ENCODE data around the gene CCDC116.
"Not testable (repeated sequence)": the region's sequence is repeated elsewhere in the genome, so short reads cannot be mapped to it uniquely, and the experiment has no call there.

CCDC116 gene

DNA sequence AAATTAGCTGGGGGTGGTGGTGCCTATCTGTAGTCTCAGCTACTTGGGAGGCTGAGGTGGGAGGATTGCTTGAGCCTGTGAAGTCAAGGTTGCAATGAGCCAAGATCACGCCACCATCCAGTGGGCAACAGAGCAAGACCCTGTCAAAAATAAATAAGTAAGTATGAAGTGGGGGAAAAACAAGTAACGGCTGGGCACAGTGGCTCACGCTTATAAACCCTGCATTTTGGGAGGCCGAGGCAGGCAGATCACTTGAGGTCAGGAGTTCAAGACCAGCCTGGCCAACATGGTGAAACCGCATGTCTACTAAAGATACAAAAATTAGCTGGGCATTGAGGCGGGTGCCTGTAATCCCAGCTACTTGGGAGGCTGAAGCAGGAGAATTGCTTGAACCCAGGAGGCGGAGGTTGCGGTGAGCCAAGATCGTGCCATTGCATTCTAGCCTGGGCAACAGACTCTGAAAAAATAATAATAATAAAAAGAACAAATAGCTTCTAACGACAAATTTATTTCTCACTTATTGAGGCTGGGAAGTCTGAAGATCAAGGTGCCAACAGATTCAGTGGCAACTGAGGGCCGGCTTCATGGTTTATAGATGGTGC is 22.9 kb upstream of the CCDC116 start:
- DNase-seq: not testable (repeated sequence)

DNA sequence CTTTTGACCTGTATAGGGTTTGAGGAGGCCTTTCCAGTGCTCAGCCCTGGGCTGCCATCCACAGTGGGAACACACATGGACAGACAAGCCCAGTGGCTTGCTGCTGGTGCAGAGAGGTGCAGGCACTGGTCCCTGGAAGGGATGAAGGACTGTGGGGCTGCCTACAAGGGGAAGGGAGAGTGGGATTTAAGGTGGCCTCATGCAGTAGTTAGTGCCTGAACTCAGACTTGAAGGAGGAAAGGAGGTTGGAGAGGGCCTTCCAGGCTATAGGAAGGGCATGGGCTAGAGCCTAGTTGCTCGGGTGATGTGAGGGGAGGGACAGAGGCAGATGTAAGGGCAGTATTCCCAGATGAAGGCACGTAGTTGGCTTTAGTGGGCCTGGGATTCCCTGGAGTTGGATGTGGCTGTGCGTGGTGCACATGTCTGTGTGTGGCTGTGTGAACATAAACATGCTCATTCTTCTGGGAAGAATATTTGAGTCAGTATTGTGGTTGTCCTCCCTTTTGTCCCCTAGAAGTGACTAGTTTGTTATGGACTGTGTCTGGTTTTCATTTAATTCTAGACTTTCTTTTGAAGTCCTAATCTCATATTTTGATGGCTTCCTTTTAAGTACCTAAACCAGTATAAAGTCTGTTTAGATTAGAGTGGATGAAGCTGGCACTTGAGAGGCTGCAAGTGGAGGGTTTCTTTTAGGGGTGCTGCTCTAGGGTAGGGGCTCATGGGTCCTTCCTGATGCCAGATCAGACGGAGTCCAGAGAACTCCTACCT is 21.2 kb upstream of the CCDC116 start:
- no peak for DNase-seq

DNA sequence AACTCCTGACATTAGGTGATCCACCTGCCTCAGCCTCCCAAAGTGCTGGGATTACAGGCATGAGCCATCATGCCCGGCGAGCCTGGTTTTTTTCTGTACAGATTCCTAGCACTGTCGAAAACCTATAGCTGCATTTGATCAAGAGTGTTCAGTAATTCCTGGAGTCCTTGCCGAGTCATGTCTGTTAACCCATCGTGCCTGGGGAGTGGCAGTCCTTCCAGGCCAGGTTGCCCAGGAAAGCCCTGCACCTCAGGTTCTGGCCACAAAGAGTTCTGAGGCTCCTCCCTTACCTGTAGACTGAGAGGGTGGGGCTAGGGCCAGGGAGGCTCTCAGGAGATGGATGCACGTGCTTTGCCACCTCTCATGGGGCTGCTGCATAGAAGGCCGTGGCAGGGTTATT is 19.7 kb upstream of the CCDC116 start:
- DNase-seq: no peak

- no peak for DNase-seq
Observed at GRCh38 chr22:21613553-21614233, 18.9 kb upstream of the CCDC116 start.

DNA sequence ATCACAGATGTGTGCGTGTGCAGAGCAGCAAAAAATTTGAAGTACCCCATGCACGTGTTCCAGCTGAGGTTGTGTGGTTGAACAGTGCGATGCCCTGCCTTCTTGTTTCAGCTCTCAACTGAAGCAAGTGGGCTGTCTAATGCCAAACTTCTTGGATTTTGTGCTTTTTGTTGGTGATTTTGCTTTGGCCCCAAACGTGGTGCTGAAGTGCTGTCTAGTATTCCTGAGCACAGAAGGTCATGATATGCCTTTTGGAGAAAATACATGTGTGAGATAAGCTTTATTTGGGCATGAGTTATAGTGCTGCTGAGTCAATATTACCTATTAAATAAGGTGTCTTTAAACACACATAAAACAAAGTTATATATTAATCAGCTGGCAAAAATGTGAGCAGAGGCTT is 16.8 kb upstream of the CCDC116 start:
- no peak for DNase-seq

DNA sequence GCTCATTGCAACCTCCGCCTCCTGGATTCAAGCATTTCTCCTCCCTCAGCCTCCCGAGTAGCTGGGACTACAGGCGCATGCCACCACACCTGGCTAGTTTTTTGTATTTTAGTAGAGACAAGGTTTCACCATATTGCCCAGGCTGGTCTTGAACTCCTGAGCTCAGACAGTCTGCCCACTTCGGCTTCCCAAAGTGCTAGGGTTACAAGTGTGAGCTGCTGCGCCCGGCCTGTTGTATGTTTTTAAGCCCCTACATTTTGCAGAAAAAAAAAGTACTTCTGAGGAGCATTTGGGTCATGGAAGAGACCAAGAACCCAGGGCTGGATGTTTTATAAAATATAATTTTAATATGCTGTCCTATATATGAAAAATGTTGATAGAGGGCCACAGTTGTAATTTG is 15.2 kb upstream of the CCDC116 start:
- DNase-seq: not testable (repeated sequence)

GRCh38 chr22:21621025-21621424 is 11.5 kb upstream of the CCDC116 start:
- no peak for DNase-seq

GRCh38 chr22:21622011-21622918 is 10.3 kb upstream of the CCDC116 start:
- DNase-seq: no peak

DNA sequence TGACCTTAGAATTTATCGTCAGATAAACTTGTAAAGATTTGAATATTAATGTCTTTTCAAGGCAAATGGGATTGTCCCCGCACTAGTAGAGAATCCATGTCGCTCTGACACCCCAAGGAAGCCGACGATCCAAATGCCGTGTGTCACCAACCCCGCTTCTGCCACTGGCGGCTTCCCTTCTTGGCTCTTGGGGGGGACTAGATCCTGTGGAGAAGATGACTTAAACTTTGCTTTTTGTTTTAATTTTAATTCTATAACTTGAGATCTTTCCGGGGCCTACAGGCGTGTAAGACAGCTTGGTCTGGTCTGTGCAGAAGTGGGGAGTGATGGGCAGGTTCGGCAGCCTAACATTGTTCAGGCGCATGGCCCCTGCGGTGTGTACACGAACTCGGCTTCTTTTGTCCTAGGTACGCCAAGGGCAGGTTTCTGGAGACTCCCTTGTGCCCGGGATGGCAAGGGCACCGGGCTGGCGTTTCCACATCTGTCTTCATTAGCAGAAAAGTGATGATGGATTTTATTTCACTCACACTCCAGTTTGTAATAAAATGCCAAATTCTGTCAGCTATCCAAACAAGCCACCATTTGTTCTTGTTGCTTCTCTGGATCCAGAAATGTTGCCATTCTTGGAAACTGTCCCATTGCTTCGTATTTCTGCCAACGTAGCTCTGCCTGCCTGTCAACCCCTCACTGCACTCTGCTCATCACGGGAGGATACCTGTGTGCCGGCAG is 9.5 kb upstream of the CCDC116 start:
- no peak for DNase-seq

GRCh38 chr22:21623648-21623970 is 9.0 kb upstream of the CCDC116 start:
- no peak for DNase-seq

- DNase-seq: no peak
Observed at GRCh38 chr22:21624120-21624879, 8.3 kb upstream of the CCDC116 start.

DNA sequence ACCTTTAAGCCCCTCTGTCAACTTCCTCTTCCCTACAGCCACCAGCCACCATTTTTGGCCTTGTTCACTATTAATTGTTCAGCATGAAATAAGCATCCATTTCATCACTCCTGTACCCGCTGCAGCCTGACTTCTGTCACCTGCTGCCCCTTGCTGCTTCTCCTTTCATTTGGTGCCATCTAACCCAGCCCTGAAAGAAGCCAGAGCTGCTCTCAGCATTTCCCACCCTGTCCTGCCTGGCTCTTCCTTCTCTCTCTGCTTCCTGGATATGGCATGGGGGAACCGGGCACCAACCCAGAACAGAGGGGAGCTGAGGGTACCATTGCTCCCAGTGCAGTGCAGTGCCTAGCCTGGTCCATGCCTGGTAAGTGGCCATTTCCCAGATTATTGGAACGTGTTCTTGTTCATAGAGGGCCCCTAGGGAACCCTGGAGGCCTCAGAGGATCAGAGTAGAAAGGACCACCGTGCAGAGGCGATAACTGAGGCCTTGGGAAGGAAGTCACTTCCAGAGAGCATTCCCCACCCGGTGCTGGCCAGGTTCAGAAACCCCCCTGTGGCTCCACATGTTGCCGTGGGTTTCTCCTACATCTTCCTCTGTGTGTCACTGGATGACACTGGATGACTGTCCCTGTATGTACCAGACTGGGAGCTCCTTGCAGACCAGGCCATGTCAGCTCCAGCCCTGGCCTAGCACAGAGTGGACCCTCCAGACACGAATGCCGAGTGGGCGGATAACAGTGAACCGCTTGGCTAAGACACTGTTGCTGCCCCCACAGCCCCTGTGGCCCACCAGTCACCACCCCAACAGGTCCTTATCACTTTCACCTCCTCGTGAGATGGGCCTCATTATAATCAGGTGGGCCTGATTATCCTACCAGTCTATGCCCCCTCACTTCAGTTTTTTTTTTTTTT is 7.4 kb upstream of the CCDC116 start:
- DNase-seq: no peak

DNA sequence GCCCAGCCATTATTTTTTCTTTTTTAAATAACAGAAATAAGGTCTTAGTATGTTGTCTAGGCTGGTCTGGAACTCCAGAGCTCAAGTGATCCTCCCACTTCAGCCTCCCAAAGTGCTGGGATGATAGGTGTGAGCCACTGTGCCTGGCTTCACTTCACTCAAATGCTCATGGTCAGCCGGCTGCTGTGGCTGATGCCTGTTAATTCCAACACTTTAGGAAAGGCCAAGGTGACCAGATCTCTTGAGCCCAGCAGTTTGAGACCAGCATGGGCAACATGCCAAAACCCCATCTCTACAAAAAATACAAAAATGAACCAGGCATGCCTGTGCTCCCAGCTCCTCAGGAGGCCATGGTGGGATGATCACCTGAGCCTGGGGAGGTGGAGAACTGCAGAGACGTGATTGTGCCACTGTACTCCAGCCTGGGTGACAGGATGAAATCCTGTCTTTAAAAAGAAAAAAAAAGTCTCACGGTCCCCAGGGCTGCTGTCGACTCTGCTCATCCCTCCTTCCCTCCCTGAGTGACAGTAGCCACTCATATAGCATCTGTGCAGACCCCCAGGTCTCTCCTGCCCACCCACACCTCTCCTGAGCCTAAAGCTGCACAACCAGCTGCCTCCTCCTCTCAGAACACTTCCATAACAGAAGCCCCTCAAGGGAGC is 6.4 kb upstream of the CCDC116 start:
- no peak for DNase-seq

DNA sequence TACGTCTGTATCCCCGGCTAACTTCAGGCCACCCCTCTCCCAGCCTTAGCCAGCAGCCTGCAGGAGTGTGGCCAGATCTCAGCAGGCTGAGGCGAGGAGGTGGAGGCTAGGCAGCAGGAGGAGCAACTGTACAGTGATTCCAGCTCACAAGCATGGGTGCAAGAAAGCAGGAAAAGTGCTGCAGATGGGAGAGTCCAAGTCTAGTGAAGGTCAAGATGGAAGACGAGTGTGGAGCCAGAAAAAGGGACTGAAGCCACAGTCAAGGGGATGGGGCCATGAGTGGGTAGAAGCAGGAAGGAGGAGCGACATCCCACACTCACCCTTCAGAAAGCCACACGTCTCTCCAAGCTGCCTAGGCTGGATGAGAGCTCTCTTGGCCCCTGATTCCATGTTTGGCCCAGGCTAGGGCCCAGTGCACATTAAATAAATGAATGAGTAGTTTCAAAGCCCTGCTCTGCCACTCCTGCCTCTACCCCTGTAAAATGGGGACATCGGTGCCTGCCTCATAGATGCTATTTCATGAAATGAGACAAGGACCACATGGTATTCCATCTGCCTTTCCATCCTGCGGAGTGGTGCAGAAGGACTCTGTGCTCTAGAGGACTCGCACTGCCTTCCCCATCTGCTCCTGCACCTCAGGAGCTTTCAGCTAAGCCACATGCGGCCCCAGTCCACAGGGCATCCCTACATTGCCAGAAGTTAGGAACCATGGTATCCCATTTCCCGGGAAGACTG is 5.7 kb upstream of the CCDC116 start:
- DNase-seq: no peak

DNA sequence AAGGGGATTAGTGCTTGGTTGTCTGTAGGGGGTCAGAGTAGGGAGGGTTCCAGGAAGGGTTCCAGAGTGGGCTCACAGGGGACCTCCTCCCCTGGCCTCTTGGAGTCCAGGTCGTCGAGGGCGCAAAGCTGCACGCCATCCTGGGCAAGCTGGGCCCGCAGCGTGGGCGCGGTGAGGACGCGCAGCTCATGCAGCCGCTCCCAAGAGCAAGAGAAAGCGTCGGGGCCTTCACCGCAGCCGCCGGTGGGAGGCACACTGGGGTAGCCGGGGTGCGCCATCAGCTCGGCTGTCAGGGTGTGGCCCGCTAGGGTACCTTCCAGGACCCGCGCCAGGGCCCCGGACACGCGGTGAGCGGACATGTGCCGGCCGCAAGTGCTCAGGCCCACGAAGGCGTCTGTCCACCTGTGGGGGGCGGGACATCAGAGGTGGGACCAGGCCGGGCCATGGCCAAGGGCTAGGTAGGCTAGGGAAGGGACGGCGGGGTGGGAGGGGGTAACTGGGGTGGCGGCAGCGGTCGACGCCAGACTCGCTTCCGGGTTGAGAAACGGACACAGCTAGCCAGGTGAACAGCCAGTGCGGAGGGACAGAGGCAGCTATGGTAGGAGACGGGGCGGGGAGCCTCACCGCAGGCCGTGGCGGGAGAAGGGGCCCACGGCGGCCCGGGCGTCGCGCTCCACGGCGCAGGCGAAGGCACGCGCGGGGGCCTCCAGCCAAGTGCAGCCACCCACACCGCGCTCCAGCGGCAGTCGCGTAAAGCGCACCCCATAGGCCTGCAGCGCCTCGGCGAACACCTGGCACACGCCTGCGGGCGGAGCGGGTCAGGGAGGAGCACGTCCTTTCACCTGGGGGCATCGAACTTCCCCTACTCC is 3.9 kb upstream of the CCDC116 start:
- DNase-seq: no peak

- DNase-seq: peak; percentile 90
Observed at GRCh38 chr22:21629255-21630149, 3.1 kb upstream of the CCDC116 start, which contains the start of gene YDJC. YDJC (minus strand) TSS chr22:21630022; CDS start chr22:21630014, 8 bp downstream.

DNA sequence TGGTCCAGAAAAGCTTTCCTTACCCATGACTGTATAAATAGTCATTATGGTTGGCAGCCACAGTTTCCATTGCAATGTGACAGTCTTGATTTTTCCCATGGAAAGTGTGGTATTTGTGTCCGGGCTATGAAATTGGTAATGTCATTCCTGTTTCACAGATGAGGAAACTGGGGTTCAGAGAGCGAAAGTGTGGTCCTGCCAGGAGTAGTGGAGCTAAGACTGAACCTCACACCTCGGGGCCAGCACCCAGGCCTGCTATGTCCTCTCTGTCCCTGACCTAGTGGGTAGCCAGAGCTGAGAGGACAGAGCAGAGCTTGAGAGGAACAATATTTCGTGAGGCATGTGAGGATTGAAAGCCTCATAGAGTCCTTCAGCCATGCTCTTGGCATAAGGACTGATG is 1.5 kb upstream of the CCDC116 start:
- no peak for DNase-seq
